Measurements from ENCODE around the gene ACTRT2.

DNA sequence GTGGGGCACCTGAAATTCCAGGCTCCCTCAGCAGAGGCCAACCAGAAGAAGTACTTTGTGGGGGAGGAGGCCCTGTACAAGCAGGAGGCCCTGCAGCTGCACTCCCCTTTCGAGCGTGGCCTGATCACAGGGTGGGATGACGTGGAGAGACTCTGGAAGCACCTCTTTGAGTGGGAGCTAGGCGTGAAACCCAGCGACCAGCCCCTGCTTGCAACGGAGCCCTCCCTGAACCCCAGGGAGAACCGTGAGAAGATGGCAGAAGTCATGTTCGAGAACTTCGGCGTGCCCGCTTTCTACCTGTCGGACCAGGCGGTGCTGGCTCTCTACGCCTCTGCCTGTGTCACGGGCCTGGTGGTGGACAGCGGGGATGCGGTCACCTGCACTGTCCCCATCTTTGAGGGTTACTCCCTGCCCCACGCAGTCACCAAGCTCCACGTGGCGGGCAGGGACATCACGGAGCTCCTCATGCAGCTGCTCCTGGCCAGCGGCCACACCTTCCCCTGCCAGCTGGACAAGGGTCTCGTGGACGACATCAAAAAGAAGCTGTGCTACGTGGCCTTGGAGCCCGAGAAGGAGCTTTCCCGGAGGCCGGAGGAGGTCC is 634 bp downstream of the ACTRT2 start:
- TF ChIP-seq, protein P1, sequence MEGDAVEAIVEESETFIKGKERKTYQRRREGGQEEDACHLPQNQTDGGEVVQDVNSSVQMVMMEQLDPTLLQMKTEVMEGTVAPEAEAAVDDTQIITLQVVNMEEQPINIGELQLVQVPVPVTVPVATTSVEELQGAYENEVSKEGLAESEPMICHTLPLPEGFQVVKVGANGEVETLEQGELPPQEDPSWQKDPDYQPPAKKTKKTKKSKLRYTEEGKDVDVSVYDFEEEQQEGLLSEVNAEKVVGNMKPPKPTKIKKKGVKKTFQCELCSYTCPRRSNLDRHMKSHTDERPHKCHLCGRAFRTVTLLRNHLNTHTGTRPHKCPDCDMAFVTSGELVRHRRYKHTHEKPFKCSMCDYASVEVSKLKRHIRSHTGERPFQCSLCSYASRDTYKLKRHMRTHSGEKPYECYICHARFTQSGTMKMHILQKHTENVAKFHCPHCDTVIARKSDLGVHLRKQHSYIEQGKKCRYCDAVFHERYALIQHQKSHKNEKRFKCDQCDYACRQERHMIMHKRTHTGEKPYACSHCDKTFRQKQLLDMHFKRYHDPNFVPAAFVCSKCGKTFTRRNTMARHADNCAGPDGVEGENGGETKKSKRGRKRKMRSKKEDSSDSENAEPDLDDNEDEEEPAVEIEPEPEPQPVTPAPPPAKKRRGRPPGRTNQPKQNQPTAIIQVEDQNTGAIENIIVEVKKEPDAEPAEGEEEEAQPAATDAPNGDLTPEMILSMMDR (optimal IDR thresholded peaks at IDR 0.05 in 1 of 3, IDR thresholded peaks at IDR 0.05 in 1 of 3, conservative IDR thresholded peaks at IDR 0.05 in 1 of 3; ENCODE audit: extremely low read depth in 1 of 3, insufficient read depth in 2 of 3, low read length in 3 of 3), result no peak
- TF ChIP-seq EZH2 (IDR thresholded peaks at IDR 0.05; ENCODE audit: low read length), result no peak
